Fibroblast of lung (primary cell): ENCODE measurements around the gene GPR61. TPM values are rescaled to one million over a fixed set of nuclear protein-coding genes. Genes with fewer than 3 reads are reported as not detected.

Experiments
- DNase-seq, 2 donors: peaks; one replicate each; pipeline versions ENCODE4 v3.0.0 to v3.0.0-alpha.2; 2010; ENCODE audit warnings: low read depth in 2 of 2
- H2AFZ ChIP-seq: 2 replicates; pipeline ENCODE4 v1.5.1; 2012; ENCODE audit warnings: low read length, control low read depth, inconsistent platforms
- H3K27ac ChIP-seq: 2 replicates; pipeline ENCODE4 v1.5.1; 2011; ENCODE audit warnings: low read length, control low read depth; ENCODE audit not compliant: insufficient read depth
- H3K27me3 ChIP-seq: 2 replicates; pipeline ENCODE4 v1.5.1; 2011; ENCODE audit warnings: mild to moderate bottlenecking, low read length; ENCODE audit not compliant: control insufficient read depth, insufficient read depth
- H3K36me3 ChIP-seq: 2 replicates; pipeline ENCODE4 v1.5.1; 2011; ENCODE audit warnings: low read length; ENCODE audit not compliant: control insufficient read depth, insufficient read depth
- H3K4me1 ChIP-seq: 2 replicates; pipeline ENCODE4 v1.5.1; 2011; ENCODE audit warnings: low read length; ENCODE audit not compliant: control insufficient read depth, insufficient read depth; ENCODE audit errors: extremely low read depth
- H3K4me2 ChIP-seq: 2 replicates; pipeline ENCODE4 v1.5.1; 2011; ENCODE audit warnings: low read length, control low read depth; ENCODE audit not compliant: insufficient read depth; ENCODE audit errors: extremely low read depth
- H3K4me3 ChIP-seq, 4 experiments: fragments of 200-600 bp in 1 of 4; sonication (generic) in 1 of 4; replicated peaks in 1 of 4; 2 replicates each; pipeline ENCODE4 v1.5.1; 2011 to 2016; ENCODE audit warnings: low read length in 4 of 4, low read depth in 3 of 4, mild to moderate bottlenecking in 3 of 4, control low read depth in 2 of 4, inconsistent platforms in 1 of 4, mixed read lengths in 1 of 4; ENCODE audit not compliant: insufficient read depth in 1 of 4; ENCODE audit errors: control extremely low read depth in 1 of 4
- H3K79me2 ChIP-seq: 2 replicates; pipeline ENCODE4 v1.5.1; 2012; ENCODE audit warnings: mild to moderate bottlenecking, low read length, inconsistent platforms; ENCODE audit not compliant: control insufficient read depth, insufficient read depth
- H3K9ac ChIP-seq: 2 replicates; pipeline ENCODE4 v1.5.1; 2011; ENCODE audit warnings: mild to moderate bottlenecking, low read length, control low read depth; ENCODE audit not compliant: insufficient read depth
- H3K9me3 ChIP-seq: 2 replicates; pipeline ENCODE4 v1.5.1; 2012; ENCODE audit warnings: low read depth, low read length; ENCODE audit not compliant: control insufficient read depth, insufficient read depth
- H4K20me1 ChIP-seq: 2 replicates; pipeline ENCODE4 v1.5.1; 2011; ENCODE audit warnings: low read length; ENCODE audit not compliant: control insufficient read depth, insufficient read depth; ENCODE audit errors: extremely low read depth
- CTCF ChIP-seq, 2 donors: IDR thresholded peaks in 1 of 2; conservative IDR thresholded peaks in 1 of 2; 1 replicate in 1 of 2; 2 replicates in 1 of 2; pipeline ENCODE4 v1.5.1; 2011 to 2012; ENCODE audit warnings: low read length in 2 of 2, control low read depth in 1 of 2, inconsistent platforms in 1 of 2, low read depth in 1 of 2, mild to moderate bottlenecking in 1 of 2
- EZH2 ChIP-seq: IDR thresholded peaks from 2 replicates; pipeline ENCODE4 v1.5.1; 2012; ENCODE audit warnings: low read length, control low read depth, mild to moderate bottlenecking; ENCODE audit errors: missing control alignments
- polyA plus RNA-seq, 2 donors: library from polyadenylated mRNA; depleted of rRNA in 1 of 2; stranded (reverse) in 1 of 2; unstranded in 1 of 2; fragments of >200 nt; gene quantifications; 2 replicates each; pipeline ENCODE4 v1.2.1, GENCODE V29; 2011 to 2012; ENCODE audit warnings: missing spikeins in 1 of 2
- total RNA-seq: library from RNA; depleted of rRNA; stranded (reverse); fragments of >200 nt; gene quantifications from 2 replicates; pipeline ENCODE4 v1.2.1, GENCODE V29; 2014

The GPR61 gene
- total and polyA plus RNA-seq, 2 donors (not counting 1 experiment from before 2014, with no cell fraction given) = 0.01 TPM; not detected in 1

GRCh38 chr1:109521002-109521951, 18.4 kb upstream of the GPR61 start:
- Histone ChIP-seq H3K27ac (no peak overlapping the region), H3K4me1 (no peaks in the 10 kb centered on the region), H3K79me2 (no peaks in the 10 kb centered on the region), H3K9me3 (no peaks in the 10 kb centered on the region), H3K27me3 (peaks cover 21% of the 10 kb centered on the region), H3K9ac (no peak overlapping the region), H2AFZ (no peak overlapping the region), H3K4me2 (no peak overlapping the region), H4K20me1 (no peaks in the 10 kb centered on the region), H3K36me3 (no peaks in the 10 kb centered on the region), H3K4me3 (no peak overlapping the region)
- no peak for DNase-seq
- TF ChIP-seq EZH2 (no peak), CTCF (conservative IDR thresholded peaks at IDR 0.05 in 1 of 2, IDR thresholded peaks at IDR 0.05 in 1 of 2; ENCODE audit: low read depth in 1 of 2, low read length in 2 of 2) (no peak)

- DNase-seq = no peak
- no peak overlapping the region for H2AFZ ChIP-seq
- no peaks in the 10 kb centered on the region for H3K4me1 ChIP-seq
- no peak overlapping the region for H3K9ac ChIP-seq
- TF ChIP-seq EZH2 (no peak), CTCF (conservative IDR thresholded peaks at IDR 0.05 in 1 of 2, IDR thresholded peaks at IDR 0.05 in 1 of 2; ENCODE audit: low read depth in 1 of 2, low read length in 2 of 2) (no peak)
- H3K27ac ChIP-seq = no peak overlapping the region
- no peaks in the 10 kb centered on the region for H3K79me2 ChIP-seq
- H3K36me3 ChIP-seq = no peaks in the 10 kb centered on the region
- no peak overlapping the region for H3K4me3 ChIP-seq
- no peaks in the 10 kb centered on the region for H4K20me1 ChIP-seq
- no peaks in the 10 kb centered on the region for H3K9me3 ChIP-seq
- no peak overlapping the region for H3K4me2 ChIP-seq
- H3K27me3 ChIP-seq = peaks cover 21% of the 10 kb centered on the region
These were observed 17.6 kb upstream of the GPR61 start for GRCh38 chr1:109522026-109522425.

- H3K27me3 ChIP-seq = peaks cover 25% of the 10 kb centered on the region
- TF ChIP-seq CTCF (conservative IDR thresholded peaks at IDR 0.05 in 1 of 2, IDR thresholded peaks at IDR 0.05 in 1 of 2; ENCODE audit: low read depth in 1 of 2, low read length in 2 of 2) (no peak), EZH2 (no peak)
- no peak overlapping the region for H3K4me3 ChIP-seq
- H2AFZ ChIP-seq = no peak overlapping the region
- no peaks in the 10 kb centered on the region for H4K20me1 ChIP-seq
- H3K4me2 ChIP-seq = no peak overlapping the region
- no peaks in the 10 kb centered on the region for H3K9me3 ChIP-seq
- no peaks in the 10 kb centered on the region for H3K4me1 ChIP-seq
- no peaks in the 10 kb centered on the region for H3K79me2 ChIP-seq
- no peaks in the 10 kb centered on the region for H3K36me3 ChIP-seq
- DNase-seq = peak in 1 of 2 donors; percentile 67
- no peak overlapping the region for H3K27ac ChIP-seq
- no peak overlapping the region for H3K9ac ChIP-seq
These were observed 16.0 kb upstream of the GPR61 start for GRCh38 chr1:109523706-109524105.
